Smooth muscle cell of the brain vasculature (primary cell): ENCODE data around the gene YPEL3.

ENCODE experiments used
- DNase-seq: peaks from one replicate; pipeline ENCODE4 v3.0.0-alpha.2; 2012; ENCODE audit warnings: low read depth, low spot score

Gene YPEL3

GRCh38 chr16:30051518-30051917 lies 44.5 kb downstream of the YPEL3 start:
- no peak for DNase-seq

GRCh38 chr16:30049871-30050270 lies 46.1 kb downstream of the YPEL3 start:
- DNase-seq, result no peak

GRCh38 chr16:30046588-30046987 lies 49.4 kb downstream of the YPEL3 start:
- DNase-seq, result no peak

GRCh38 chr16:30046178-30046577 lies 49.8 kb downstream of the YPEL3 start:
- DNase-seq, result no peak
